Fibroblast of the conjunctiva (primary cell): Measurements from ENCODE around the gene DRAM1.
A peak's percentile ranks its signal among the peaks of the same experiment; 100 is the strongest.
"Not testable (repeated sequence)": the region's sequence is repeated elsewhere in the genome, so short reads cannot be mapped to it uniquely, and the experiment has no call there.

ENCODE experiments used
- DNase-seq: peaks from one replicate; pipeline ENCODE4 v3.0.0-alpha.2; 2010; ENCODE audit warnings: low read depth

Gene DRAM1, protein sequence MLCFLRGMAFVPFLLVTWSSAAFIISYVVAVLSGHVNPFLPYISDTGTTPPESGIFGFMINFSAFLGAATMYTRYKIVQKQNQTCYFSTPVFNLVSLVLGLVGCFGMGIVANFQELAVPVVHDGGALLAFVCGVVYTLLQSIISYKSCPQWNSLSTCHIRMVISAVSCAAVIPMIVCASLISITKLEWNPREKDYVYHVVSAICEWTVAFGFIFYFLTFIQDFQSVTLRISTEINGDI

DNA sequence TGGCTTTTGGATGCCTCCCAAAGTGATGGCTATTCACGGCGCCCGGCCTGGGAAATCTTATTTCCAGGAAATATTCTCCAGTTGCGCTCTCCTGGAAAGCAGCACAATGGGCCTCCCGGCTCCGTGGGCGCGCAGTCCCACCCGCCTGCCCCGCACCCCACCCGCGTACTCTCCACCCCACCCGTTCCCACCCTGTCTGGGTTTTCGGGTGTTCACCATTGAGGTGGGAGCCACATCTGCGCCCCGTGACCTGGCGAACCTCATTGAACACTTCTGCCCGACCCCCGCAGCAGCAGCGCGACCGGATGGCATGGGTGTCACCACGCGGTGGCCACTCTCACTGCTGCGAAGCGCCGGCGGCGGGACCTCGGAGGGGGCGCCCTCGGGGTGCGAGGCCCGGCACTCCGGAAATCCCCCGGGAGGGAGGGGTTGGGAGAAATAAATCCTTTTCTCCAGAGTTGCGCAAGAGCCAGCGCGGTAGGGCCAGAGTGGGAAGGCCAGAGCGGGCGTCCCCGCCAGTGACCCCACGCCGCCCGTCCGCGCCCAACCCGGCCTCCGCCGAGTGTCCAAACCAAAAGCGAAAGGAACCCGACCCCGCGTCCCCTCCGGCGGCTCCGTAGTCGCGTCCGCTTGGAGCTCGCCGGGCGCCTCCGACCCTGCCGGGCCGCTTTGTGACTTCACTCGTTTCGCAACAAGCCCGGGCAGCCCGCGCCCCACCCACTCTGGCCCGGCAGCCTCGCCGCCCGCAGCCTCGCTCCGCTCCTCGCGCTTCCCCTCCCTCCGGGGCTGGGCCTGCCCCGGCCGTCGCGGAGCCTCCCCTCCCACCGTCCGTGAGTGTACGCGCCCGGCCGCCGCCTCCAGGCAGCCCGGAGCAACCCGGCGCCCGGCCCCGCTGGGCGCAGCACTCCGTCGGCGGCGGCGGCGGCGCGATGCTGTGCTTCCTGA is at the start of gene DRAM1:
Gene DRAM1 (plus strand): TSS at position 720 of the 945 bp plus-strand sequence. CDS start 210 bp downstream, at position 930.
- peak; percentile 85 for DNase-seq

GRCh38 chr12:101828463-101829196 is 48.8 kb upstream of the DRAM1 start:
- DNase-seq, result no peak

DNA sequence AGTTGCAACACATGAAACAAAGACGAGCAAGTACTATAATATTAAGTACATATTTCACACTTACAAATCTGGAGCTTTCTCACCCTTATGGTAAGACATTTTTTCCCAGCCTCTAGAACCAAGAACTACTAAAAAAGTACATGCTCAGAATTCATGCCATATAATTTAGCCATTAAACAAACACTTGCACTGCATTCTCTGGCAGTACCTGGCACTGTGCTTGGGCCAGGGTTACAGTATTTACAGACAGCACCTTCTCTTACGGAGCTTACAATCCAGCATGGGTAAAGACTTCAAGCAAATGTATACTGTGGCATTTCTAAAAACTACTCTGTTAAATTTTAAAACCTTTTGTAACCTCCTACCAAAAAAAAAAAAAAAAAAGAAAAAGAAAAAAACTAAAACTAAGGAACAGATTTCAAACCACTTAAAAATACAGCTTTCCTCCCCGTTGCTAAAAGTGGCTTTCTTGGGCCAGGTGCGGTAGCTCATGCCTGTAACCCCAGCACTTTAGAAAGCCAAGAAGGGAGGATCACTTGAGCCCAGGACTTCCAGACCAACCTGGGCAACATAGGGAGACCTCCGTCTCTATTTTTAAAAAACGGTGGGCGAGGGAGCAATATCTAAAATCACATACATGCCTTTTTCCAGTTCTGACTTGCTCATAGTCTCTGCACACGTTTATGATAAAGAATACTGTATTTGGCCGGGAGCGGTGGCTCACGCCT is 47.6 kb upstream of the DRAM1 start:
- no peak for DNase-seq

- DNase-seq, result peak; percentile 89
Measured at GRCh38 chr12:101830367-101831325, 46.7 kb upstream of the DRAM1 start, which contains the start of gene GNPTAB. TSS of gene GNPTAB (minus strand) at chr12:101830959. CDS start at chr12:101830675, 284 bp downstream.

DNA sequence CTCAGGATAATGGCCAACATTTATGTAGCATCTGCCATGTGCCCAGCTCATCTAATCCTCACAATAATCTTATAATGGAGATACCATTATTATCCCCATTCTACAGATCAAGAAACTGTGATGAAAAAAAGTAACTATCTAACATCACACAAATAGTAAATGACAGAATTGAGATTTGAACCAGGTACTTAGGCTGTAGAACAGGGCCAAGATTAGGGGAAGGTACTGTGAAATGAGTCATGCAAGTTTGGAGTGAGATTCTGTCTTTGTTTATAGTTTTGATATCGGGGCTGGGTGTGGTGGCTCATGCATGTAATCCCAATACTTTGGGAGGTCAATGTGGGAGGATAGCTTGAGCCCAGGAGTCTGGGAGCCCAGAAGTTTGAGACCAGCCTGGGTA is 45.4 kb upstream of the DRAM1 start:
- DNase-seq, result no peak

DNA sequence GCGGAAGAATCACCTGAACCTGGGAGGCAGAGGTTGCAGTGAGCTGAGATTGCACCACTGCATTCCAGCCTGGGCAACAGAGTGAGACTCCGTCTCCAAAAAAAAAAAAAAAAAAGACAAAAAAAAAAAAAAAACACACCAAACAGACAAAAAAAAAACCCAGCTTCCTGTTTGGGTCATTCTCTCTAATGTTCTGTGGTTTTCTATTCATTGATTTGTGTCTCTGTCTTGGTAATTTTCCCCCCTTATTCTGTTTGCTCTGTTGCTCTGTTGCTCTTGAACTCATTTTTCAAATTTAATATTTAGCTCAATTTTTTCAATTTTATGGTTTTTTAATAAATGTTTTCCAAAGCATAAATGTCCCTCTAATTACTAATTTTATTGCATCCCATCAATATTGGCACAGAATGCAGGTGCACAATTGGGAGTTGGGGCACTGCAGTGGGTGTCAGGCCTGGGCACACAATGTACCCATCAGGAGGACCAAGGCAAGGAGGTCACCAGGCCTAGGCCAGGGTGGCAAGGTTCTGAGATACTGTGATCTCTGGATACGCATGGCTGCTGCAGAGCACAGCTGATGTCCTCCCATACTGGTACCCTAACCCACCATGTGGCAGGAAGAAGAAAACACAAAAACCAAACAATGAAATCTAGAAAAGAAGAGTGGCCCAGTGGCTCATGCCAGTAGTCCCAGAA is 38.6 kb upstream of the DRAM1 start:
- DNase-seq, result no peak

DNA sequence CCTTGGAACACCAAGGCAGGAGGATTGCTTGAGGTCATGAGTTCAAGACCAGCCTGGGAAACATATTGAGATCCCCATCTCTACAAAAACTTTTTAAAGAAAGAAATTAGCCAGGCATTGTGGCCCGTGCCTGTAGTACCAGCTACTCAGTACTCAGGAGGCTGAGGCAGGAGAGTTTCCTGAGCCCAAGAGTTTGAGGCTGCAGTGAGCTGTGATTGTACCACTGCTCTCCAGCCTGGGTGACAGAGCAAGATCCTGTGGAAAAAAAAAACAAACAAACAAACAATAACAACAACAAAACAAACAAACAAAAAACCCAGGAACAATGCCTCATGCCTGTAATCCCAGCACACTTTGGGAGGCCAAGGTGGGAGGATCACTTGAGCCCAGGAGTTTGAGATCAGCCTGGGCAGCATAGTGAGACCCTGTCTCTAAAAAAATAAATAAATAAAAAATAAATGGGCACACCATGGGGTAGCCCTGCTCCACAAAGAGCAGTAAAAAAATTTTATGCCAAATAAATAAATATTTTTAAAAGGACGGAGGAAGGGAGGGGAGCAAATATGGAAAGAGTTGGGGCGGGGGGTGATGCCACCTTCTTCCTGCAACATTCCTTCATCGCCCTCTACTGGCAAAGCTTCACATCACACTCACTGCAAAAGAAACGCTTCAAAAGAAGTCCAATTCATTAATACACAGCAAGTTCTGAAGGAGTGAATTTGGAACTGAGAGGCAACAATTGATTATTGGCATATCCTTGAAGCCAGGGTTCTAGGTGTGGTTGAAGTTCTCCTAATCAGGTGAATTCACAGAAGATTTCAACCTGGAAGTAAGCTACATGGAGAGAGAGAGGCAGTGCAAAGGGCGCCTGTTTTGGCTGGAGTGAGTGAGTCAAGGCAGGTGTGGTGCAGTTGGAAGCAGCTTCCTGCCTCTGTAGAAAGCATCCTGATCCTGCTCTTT is 37.8 kb upstream of the DRAM1 start:
- peak; percentile 34 for DNase-seq

DNA sequence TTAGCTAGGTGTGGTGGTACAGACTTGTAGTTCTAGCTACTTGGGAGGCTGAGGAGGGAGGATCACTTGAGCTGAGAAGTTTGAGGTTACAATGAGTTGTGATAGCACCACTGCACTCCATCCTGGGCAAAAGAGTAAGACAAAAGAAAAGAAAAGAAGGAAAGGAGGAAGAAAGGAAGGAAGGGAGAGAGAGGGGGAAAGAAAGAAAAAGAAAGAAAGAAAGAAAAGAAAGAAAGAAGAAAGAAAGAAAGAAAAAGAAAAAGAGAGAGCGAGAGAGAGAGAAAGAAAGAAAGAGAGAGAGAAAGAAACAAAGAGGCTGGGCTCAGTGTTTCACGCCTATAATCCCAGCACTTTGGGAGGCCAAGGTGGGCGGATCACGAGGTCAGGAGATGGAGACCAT is 36.3 kb upstream of the DRAM1 start:
- no peak for DNase-seq

GRCh38 chr12:101845137-101845711 is 32.2 kb upstream of the DRAM1 start:
- DNase-seq, result no peak

GRCh38 chr12:101847325-101847724 is 30.1 kb upstream of the DRAM1 start:
- DNase-seq, result no peak

DNA sequence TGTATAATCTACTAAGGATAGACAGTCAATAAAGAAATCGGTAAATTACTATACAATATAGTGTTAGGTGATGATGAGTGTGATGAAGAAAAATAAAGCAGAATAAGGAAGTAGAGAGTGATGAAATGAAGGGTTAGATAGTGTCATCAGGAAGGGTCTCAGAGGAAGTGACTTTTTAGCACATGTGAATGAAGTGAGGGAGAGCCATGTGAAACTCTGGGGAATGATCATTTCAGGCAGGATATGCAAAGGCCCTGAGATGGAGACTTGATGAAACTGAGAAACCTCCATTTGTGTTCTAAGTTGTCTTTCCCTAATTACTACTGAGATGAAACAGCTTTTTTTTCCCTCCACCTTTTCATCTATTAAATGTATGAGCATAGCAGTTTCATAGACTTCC is 27.2 kb upstream of the DRAM1 start:
- no peak for DNase-seq

- DNase-seq, result no peak
Measured at GRCh38 chr12:101852998-101853397, 24.4 kb upstream of the DRAM1 start.

DNA sequence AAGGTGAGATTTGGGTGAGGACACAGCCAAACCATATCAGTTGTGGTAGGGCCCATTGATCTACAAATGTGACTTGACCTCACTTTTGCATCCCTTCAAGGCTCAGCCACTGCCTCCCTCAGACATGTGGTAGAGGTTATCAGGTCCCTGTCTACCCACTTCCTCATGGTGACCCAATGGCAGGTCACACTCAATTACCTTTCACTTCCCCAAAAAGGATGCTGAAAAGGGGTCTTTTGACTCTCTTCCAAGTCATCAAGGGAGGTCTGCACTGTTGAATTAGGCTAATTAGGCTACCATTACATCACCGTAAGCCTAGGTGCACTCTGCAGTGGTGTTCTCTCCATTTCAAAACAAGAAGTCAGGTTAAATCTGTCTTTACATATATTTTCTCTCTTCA is 22.6 kb upstream of the DRAM1 start:
- no peak for DNase-seq

DNA sequence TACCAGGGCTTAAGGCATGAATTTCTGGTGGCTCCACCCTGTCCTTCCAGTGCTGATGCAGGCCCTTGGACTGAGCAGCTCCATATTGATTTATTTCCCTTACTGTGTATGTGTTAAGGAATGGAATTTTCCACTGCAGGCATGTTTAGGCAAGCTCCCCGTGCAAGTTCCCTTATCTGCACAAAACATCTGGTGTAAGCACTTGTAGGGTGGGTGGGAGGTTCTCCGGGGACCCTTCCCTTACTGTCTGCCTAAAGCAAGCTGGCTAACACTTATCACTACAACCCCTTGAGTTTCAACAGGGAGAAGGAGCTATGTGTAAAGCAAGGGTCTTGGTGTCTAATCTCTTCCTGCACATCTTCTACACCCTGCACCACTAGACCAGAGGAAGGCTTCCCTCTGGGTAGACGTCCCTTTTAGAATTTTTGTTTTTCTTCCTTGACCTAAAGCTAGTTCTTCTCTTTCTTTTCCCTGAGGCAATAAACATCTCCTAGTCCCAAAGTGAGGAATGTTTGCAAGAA is 22.0 kb upstream of the DRAM1 start:
- DNase-seq, result no peak

DNA sequence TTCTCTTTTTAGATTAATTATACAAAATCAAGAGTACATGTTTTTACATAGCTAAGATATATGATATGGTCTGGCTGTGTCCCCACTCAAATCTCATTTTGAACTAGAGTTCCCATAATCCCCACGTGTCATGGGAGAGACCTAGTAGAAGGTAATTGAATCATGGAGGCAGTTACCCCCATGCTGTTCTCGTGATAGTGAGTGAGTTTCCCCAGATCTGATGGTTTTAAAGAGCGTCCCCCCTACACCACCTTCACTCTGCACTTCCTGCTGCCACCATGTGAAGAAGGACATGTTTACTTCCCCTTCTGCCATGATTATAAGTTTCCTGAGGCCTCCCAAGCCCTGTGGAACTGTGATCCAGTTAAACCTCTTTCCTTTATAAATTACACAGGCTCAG is 21.4 kb upstream of the DRAM1 start:
- DNase-seq, result no peak

- not testable (repeated sequence) for DNase-seq
Measured at GRCh38 chr12:101856614-101857013, 20.8 kb upstream of the DRAM1 start.

DNA sequence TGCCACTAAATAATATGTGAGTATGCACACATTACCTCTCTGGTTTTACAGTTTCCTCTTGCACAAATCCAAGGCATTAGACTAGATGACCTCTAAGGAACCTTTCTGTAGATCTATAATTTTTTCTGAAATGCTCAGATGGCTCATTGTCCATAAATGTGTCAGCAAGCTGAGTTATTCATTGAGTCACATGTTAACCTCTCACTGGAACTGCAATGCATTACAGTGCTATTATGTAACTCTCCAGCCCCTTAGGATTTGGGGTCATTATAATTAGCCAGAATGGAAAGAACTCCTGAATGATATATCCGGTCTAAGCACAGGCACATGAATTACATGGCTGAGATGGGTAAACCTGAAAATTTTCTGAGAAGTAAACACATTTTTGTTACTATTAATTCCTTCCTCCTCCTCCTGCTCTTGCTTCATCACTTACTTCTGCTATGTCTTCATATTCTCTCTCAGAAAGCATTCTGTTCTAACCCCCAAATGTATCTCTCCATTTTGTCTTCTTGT is 20.3 kb upstream of the DRAM1 start:
- peak; percentile 22 for DNase-seq

- no peak for DNase-seq
Measured at GRCh38 chr12:101858361-101858760, 19.0 kb upstream of the DRAM1 start.
